Activated CD4-positive, alpha-beta T cell treated with anti-CD3 and anti-CD28 coated beads, Interleukin-2, amount 50 U/mL, for 24 hours (primary cell): ENCODE results near the gene CD248.
"Not testable (repeated sequence)": the region's sequence is repeated elsewhere in the genome, so short reads cannot be mapped to it uniquely, and the experiment has no call there.

Experiments
- DNase-seq, 2 donors: peaks; one replicate each; pipeline ENCODE4 v3.0.0-alpha.2; 2020; ENCODE audit warnings: low read depth in 1 of 2, low spot score in 1 of 2

The CD248 gene

DNA sequence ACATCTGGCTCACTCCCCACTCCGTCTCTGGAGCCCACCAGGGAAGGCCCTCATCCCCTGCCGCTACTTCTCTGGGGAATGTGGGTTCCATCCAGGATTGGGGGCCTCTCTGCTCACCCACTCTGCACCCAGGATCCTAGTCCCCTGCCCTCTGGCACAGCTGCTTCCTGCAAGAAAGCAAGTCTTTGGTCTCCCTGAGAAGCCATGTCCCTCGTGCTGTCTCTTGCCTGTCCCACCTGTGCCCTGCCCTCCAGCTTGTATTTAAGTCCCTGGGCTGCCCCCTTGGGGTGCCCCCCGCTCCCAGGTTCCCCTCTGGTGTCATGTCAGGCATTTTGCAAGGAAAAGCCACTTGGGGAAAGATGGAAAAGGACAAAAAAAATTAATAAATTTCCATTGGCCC, 39.8 kb downstream of the CD248 start:
- DNase-seq, result not testable (repeated sequence)

DNA sequence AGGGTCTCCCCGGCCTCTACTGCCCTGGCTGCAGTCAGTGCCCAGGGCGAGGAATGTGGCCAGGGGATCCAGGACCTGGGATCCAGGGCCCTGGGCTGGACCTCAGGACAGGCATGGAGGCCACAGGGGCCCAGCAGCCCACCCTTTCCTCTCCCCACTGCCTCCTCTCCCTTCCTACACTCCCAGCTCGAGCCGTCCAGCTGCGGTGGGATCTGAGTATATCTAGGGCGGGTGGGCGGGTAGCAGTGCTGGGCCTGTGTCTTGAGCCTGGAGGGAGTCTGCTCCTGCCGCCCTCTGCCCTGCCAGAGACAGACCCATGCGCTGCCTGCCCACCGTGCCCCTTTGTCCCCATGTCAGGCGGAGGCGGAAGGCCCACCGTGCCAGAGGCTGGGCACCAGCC, 40.2 kb downstream of the CD248 start:
- not testable (repeated sequence) for DNase-seq

DNA sequence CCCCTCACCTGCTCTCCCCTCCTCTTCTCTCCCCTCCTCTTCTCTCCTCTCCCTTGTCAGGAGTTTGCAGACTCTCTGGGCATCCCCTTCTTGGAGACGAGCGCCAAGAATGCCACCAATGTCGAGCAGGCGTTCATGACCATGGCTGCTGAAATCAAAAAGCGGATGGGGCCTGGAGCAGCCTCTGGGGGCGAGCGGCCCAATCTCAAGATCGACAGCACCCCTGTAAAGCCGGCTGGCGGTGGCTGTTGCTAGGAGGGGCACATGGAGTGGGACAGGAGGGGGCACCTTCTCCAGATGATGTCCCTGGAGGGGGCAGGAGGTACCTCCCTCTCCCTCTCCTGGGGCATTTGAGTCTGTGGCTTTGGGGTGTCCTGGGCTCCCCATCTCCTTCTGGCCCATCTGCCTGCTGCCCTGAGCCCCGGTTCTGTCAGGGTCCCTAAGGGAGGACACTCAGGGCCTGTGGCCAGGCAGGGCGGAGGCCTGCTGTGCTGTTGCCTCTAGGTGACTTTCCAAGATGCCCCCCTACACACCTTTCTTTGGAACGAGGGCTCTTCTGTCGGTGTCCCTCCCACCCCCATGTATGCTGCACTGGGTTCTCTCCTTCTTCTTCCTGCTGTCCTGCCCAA, 40.7 kb downstream of the CD248 start:
- DNase-seq, result no peak

DNA sequence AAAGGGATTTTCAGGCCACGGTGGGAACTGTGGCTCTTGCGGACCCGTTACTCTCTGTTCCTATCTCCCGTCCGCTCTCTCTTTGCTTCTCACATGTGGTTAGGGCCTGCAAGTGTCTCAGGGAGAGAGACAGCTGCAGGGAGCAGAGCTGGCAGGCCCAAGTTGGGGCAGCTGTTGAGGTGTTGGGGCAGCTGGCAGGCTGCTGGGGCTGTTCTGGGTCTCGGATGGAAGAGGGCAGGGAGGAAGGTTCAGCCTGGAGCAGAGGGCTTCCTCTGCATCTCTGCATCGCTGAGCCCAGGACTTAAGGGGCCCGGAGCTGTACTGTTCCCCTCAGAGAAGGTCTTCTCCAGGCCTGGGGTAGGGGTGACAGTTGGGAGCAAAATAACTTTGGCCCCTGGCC, 41.4 kb downstream of the CD248 start:
- DNase-seq, result no peak

DNA sequence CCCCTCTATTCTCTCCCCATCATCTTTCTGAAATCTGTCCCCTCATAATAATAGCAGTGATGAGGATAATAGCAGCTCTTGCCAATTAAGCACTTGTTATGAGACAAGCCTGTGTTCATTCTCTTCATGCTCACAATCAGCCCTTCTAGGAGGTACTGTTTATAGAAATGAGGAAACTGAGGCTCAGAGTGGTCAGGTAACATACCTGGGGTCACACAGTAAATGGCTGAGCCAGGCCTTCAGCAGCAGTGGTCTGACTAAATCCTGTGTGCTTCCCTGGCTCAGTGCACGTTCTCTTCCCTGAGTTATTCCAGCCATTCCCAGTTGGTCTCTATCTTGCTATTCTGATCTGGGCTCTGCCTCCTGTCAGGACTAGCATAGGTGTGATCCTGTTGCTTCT, 42.6 kb downstream of the CD248 start:
- DNase-seq, result no peak

DNA sequence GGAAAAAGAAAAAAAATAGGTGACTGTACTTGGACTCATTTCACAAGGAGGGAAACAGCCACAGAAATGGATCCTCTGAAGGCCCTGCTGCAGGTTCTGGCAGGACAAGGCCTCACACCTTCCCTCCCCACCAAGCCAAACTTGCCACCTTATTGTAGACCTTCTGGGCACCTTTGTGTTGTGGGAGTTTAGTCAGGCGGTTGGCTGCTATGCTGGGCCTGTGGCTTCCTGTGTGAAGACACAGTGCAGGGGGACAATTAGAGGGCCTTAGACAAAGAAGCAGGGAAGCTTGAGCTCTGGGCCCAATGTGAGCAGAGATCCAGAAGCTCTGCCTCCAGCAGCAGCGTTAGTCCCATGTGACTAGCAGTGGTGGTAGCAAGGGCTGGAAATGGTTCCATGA, 44.2 kb downstream of the CD248 start:
- no peak for DNase-seq

DNA sequence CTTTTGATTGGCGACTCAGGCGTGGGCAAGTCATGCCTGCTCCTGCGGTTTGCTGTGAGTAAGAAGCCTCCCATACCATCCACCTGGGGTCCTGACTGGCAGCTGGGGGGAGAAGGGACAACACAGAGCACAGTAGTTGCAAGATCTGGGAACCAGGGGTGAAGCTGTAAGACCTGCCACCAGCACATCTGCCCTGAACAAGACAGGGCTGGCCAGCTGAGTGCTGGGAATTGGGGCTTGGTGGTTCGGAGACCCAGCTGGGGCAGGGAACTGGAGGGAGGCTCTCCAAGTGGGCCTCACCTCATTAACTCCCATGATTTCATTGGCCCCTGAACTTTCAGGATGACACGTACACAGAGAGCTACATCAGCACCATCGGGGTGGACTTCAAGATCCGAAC, 45.0 kb downstream of the CD248 start:
- no peak for DNase-seq

DNA sequence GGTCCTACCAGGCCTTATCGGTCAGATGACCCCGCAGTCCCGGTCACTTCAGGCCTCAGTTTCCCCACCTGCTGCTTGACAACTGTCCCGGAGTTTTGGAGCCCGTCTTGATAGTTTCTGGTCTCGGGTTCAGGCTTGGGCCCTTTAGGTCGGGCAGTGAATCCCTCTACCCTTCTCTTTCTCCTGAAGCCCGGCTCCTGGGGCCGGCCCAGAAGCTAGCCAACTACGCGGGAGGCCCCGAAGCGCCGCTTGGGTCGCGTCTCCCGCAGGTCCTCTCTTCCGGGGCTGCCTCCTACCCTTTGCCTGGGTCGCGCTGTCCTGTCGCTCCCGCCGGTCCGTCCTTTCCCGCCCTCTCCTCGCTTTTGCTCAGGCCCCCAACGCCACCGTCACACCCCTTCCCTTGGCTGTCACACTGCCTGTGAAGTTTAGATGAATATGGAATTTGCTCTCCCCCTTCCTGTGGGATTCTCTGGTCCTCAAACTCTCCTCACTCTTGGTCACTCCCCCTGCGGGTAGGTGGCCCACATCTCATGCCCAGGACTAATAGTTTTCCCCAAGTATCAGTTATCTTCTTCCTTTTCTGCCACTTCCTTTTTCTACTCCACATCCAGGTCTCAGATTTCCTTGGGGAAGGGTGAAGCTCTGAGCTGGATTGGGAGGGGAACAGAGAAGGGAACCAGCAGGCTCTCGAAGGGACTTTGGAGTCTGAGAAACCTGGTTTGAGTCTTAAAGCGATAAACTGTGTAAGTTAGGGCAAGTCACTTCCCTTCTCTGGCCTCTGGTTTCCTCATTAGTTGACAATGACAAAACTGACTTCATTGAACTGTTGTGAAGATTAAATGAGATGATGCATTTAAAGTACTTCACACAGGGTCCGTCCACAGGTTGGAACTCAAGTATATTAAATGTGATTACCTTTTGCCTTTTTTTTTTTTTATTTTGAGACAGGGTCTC, 47.6 kb downstream of the CD248 start:
- no peak for DNase-seq

DNA sequence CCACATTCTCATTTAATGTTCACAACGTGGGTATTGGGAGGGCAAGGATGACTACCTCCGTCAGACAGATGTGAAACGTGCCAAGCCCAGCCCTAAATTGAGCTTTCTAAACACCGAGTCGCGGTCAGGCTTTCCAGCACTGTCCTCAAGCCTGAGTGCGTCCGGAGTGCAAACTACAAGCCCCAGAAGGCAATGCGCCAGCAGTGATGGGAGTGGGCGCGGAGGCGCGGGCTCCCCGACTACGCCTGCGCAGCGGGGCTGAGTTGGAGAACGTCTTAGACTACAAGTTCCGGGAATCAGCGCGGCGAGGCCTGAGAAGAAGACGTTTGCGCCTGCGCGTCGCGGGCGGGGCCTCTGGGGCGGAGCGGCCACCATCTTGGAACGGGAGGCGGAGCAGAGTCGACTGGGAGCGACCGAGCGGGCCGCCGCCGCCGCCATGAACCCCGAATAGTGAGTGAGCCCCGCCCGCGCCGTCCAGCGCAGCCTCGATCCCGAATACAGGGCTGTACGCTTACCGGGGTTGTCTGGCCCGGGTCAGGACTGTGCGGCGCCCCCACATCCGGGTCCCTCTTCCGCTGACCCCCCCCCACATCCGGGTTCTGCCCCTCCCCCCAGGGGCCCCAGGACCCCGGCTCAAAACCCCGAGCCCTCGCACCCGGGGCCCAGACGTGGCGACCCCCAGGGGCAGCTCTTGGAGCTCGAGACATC, 48.4 kb downstream of the CD248 start, which contains the start of gene RAB1B:
Gene RAB1B (plus strand): TSS at position 396 of the 708 bp plus-strand sequence. CDS start 41 bp downstream, at position 437.
- DNase-seq, result peak; percentile 99 to 100

DNA sequence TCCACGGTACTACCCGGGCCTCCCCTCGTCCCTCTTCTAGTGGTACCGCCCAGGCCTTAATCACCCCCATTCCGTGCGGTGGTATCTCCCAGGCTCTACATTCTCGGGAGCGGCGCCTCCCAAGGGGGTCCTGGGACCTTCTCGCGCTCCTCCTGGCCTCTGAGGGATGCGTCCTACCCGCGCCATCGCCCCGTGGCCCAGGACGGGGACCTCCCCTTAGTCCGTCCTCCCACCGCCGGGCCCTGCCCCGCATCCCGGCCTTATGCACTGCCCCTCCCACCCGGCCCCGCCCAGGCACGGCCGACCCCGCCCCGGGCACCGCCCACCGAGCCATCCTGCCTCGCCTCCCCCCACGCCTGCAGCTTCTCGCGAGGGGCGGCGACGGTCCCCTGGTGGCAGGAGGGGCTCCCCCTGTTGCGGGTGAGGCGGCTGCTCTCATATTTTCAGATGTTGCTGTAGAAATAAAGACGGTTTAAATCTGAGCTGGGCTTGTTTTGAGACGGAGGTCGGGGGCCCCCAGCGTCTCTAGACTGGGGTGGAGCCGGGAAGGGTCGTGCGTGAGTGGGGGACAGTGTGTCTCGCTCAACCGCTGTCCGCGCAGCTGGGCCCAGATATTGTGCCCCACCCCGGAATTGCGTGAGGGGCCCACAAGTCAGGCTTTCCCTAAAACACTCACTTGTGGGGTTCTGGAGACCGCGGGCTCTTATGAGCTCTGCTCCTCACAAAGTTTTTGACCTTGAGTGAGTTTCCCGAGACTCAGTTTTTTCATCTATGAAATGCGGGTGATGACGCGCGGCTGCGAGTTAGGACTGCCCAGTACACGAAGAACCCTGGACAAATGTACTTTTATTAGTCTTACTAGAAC, 49.2 kb downstream of the CD248 start:
- DNase-seq, result peak; percentile 74 to 76

DNA sequence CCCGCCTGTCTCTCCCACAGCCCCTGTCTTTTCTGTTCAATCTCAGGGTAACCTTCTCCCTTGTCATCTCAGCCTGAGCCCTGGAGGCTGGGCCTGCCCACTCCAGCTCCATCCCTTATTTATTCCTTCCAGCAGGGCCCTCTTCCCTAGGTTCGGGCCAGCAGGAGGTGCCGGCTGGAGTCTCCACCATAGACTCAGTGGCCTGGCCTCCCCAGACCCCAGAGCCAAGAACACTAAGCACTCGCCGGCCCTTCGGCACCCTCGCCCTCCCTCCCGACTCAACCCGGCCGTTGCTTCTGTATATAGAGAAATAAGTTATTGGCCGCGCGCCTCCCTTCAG, 49.8 kb downstream of the CD248 start:
- no peak for DNase-seq

DNA sequence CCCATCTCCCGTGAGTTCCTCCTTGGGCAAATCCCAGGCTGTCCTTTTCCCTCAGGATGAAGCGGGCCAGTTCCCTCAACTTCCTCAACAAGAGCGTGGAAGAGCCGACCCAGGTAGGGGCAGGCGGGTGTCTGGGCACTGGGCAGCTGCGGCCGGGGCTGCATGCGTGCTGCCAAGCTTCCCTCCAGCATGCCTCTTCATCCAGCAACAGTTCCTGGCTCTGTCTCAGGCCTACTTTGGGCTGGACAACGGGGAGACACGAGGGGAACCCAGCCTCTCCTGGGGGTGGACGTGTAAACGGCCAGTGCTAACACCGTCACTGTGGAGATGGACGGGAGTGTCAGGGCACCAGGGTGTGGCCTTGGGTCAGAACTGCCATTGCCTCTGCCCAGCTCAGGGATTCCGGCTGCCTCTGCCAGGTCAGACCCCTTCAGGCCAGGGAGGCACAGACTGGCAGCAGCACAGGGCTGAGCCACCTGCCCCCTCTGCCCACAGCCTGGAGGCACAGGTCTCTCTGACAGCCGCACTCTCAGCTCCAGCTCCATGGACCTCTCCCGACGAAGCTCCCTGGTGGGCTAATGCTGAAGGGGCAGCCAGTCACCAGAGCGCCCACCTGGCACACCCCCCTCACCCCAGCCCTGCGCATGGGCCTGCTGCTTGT, 50.3 kb downstream of the CD248 start:
- DNase-seq, result no peak

DNA sequence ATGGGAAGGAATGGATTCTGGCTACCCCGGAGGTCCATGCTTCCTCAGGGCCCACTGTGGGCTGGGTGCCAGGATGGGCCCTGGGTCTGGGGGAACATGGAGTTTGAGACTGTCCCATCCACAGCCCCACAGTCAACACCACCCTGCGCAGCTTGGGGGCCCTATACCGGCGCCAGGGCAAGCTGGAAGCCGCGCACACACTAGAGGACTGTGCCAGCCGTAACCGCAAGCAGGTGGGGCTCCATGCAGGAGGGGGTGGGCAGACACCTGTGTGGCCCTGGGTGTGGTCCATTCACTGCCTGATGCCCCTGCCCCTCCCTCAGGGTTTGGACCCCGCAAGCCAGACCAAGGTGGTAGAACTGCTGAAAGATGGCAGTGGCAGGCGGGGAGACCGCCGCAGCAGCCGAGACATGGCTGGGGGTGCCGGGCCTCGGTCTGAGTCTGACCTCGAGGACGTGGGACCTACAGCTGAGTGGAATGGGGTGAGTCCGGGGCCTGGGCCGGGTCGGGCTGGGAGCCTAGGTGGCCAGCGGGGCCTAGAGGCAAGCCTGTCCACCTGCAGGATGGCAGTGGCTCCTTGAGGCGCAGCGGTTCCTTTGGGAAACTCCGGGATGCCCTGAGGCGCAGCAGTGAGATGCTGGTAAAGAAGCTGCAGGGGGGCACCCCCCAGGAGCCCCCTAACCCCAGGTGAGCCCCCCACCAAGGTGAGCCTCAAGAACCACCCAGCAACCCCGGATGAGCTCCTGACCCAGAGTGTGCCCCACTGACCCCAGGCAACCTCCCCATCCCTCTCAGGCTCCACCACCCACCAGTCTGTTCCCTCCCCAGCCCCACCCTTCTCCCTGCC, 51.1 kb downstream of the CD248 start:
- no peak for DNase-seq

DNA sequence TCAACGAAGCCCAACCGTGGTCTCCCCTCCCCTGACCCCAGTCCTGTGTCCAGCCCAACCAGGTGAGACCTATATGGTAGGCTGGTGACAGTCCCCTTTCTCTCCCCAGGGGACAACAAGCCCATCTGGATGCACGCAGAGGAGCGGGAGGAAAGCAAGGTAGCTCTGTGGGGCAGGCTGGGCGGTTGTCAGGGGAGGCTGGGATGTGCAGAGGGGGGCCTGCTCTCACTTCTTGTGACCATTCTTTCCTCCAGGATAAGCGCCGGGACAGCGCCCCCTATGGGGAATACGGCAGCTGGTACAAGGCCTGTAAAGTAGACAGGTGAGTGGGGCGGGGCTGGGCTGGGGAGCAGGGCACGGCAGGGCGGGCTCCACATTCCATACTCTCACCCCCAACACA, 51.9 kb downstream of the CD248 start:
- DNase-seq, result peak in 1 of 2 donors; percentile 20
